GM23338 (cell line): ENCODE data around the gene MPIG6B. TPM values are rescaled to one million over a fixed set of nuclear protein-coding genes. Genes with fewer than 3 reads are reported as not detected.

Source experiments
- ATAC-seq: fragments of 200-7000 bp; cut with Tn5 transposase; 3 replicates; pipeline ENCODE4 v1.9.1; 2020
- DNase-seq: peaks from one replicate; pipeline ENCODE4 v3.0.0-alpha.2; 2015; ENCODE audit warnings: low spot score
- H2AFZ ChIP-seq: fragments of 200-600 bp; sonication (generic); 2 replicates; pipeline ENCODE4 v1.8.0; 2016; ENCODE audit warnings: antibody characterized with exemption, mild to moderate bottlenecking, moderate library complexity
- H3F3A ChIP-seq: fragments of 200-600 bp; sonication (generic); replicated peaks from 2 replicates; pipeline ENCODE4 v1.8.0; 2017; ENCODE audit warnings: antibody characterized with exemption, mixed run types, low read depth
- H3K27ac ChIP-seq: fragments of 200-600 bp; sonication (generic); 2 replicates; pipeline ENCODE4 v1.6.1; 2016; ENCODE audit warnings: low read depth
- H3K27me3 ChIP-seq: fragments of 200-600 bp; sonication (generic); 2 replicates; pipeline ENCODE4 v1.8.0; 2016; ENCODE audit warnings: mild to moderate bottlenecking, mixed run types, moderate library complexity; ENCODE audit not compliant: insufficient read depth
- H3K36me3 ChIP-seq: fragments of 200-600 bp; sonication (generic); 2 replicates; pipeline ENCODE4 v1.8.0; 2016; ENCODE audit warnings: mild to moderate bottlenecking; ENCODE audit not compliant: insufficient read depth
- H3K4me1 ChIP-seq: fragments of 200-600 bp; sonication (generic); 2 replicates; pipeline ENCODE4 v1.8.0; 2016; ENCODE audit warnings: mild to moderate bottlenecking, moderate library complexity; ENCODE audit not compliant: insufficient read depth
- H3K4me2 ChIP-seq: fragments of 200-600 bp; sonication (generic); 2 replicates; pipeline ENCODE4 v1.7.1; 2017; ENCODE audit warnings: mixed run types
- H3K4me3 ChIP-seq: fragments of 200-600 bp; sonication (generic); 2 replicates; pipeline ENCODE4 v1.6.1; 2016; ENCODE audit warnings: mixed run types
- H3K79me2 ChIP-seq: fragments of 200-600 bp; sonication (generic); replicated peaks from 2 replicates; pipeline ENCODE4 v1.8.0; 2017; ENCODE audit warnings: mild to moderate bottlenecking; ENCODE audit not compliant: insufficient read depth
- H3K9me2 ChIP-seq: fragments of 200-600 bp; sonication (generic); 2 replicates; pipeline ENCODE4 v1.8.0; 2017; ENCODE audit not compliant: insufficient read depth
- H4K20me1 ChIP-seq: fragments of 200-600 bp; sonication (generic); replicated peaks from 2 replicates; pipeline ENCODE4 v1.8.0; 2017; ENCODE audit warnings: mild to moderate bottlenecking; ENCODE audit not compliant: insufficient read depth
- H3K27ac Mint-ChIP-seq: 2 replicates; pipeline ENCODE4 v1.8.0; 2020; ENCODE audit warnings: inconsistent platforms, mild to moderate bottlenecking, moderate library complexity, mixed read lengths
- H3K27me3 Mint-ChIP-seq: 3 replicates; pipeline ENCODE4 v1.8.0; 2022; ENCODE audit warnings: low read depth, mild to moderate bottlenecking, moderate library complexity, mixed read lengths, inconsistent platforms; ENCODE audit not compliant: insufficient read depth, poor library complexity
- H3K36me3 Mint-ChIP-seq: 3 replicates; pipeline ENCODE4 v1.8.0; 2021; ENCODE audit warnings: low read depth, mild to moderate bottlenecking, inconsistent platforms, moderate library complexity, mixed read lengths
- H3K4me1 Mint-ChIP-seq: 3 replicates; pipeline ENCODE4 v1.8.0; 2020; ENCODE audit warnings: mild to moderate bottlenecking, inconsistent platforms, mixed read lengths
- H3K4me3 Mint-ChIP-seq: 3 replicates; pipeline ENCODE4 v1.8.0; 2021; ENCODE audit warnings: moderate library complexity, mild to moderate bottlenecking, inconsistent platforms, mixed read lengths
- H3K9me3 Mint-ChIP-seq: 3 replicates; pipeline ENCODE4 v1.8.0; 2020; ENCODE audit warnings: moderate library complexity, mild to moderate bottlenecking, inconsistent platforms, mixed read lengths
- CREB1 ChIP-seq: fragments of 250-450 bp; sonication (Bioruptor Pico); IDR thresholded peaks from 2 replicates; pipeline ENCODE4 v1.5.0; 2020; ENCODE audit warnings: low read depth, mild to moderate bottlenecking, moderate library complexity
- CTCF ChIP-seq, 2 experiments: fragments of 200-600 bp in 1 of 2; sonication (generic) in 1 of 2; conservative IDR thresholded peaks; 2 replicates each; pipeline versions ENCODE4 v1.5.1 to v1.6.1; 2016 to 2017; ENCODE audit warnings: antibody characterized with exemption in 2 of 2, low read depth in 2 of 2, mild to moderate bottlenecking in 2 of 2, moderate library complexity in 1 of 2
- EZH2 ChIP-seq: fragments of 200-600 bp; sonication (generic); IDR thresholded peaks from one replicate; pipeline ENCODE4 v1.8.0; 2017; ENCODE audit warnings: antibody characterized with exemption, mild to moderate bottlenecking, low read depth; ENCODE audit not compliant: unreplicated experiment
- EZH2phosphoT487 ChIP-seq: fragments of 200-600 bp; sonication (generic); IDR thresholded peaks from one replicate; pipeline ENCODE4 v1.8.1; 2018; ENCODE audit warnings: antibody characterized with exemption; ENCODE audit not compliant: unreplicated experiment
- JUNB ChIP-seq: IDR thresholded peaks from one replicate; pipeline ENCODE4 v1.6.1; 2016; ENCODE audit warnings: antibody characterized with exemption; ENCODE audit not compliant: unreplicated experiment
- NANOG ChIP-seq: IDR thresholded peaks from 2 replicates; pipeline ENCODE4 v1.6.1; 2016; ENCODE audit warnings: antibody characterized with exemption, borderline replicate concordance
- POLR2AphosphoS5 ChIP-seq: IDR thresholded peaks from 2 replicates; pipeline ENCODE4 v1.6.1; 2016; ENCODE audit warnings: antibody characterized with exemption, low read depth
- STAT1 ChIP-seq: IDR thresholded peaks from one replicate; pipeline ENCODE4 v1.6.1; 2016; ENCODE audit warnings: antibody characterized with exemption; ENCODE audit not compliant: unreplicated experiment
- ZNF114 ChIP-seq: fragments of 250-450 bp; sonication (Bioruptor Pico); IDR thresholded peaks from 2 replicates; pipeline ENCODE4 v1.5.0; 2020; ENCODE audit warnings: mild to moderate bottlenecking, moderate library complexity
- ZNF331 ChIP-seq: fragments of 250-450 bp; sonication (Bioruptor Pico); IDR thresholded peaks from 2 replicates; pipeline ENCODE4 v1.5.0; 2020; ENCODE audit warnings: low read depth, mild to moderate bottlenecking, moderate library complexity
- ZNF462 ChIP-seq: fragments of 250-450 bp; sonication (Bioruptor Pico); IDR thresholded peaks from 2 replicates; pipeline ENCODE4 v1.5.0; 2020; ENCODE audit warnings: mild to moderate bottlenecking, moderate library complexity
- polyA plus RNA-seq: library from polyadenylated mRNA; unstranded; fragments of >200 nt; fragmentation: Nextera tagmentation; extraction: Ambion mirVana; gene quantifications from 2 replicates; pipeline ENCODE4 v1.2.1, GENCODE V29; 2016
- total RNA-seq: library from RNA; depleted of rRNA; stranded (reverse); fragments of >200 nt; shearing (Covaris generic); gene quantifications from 2 replicates; pipeline ENCODE4 v1.2.3, GENCODE V29; 2014
- TF ChIP-seq, protein P1 (sequence below): IDR thresholded peaks from one replicate; pipeline ENCODE4 v1.6.1; 2018; ENCODE audit warnings: antibody characterized with exemption; ENCODE audit not compliant: unreplicated experiment
- TF ChIP-seq, protein P2 (sequence below): IDR thresholded peaks from 2 replicates; pipeline ENCODE4 v1.6.1; 2016; ENCODE audit warnings: antibody characterized with exemption

MPIG6B gene
- total and polyA plus RNA-seq, 2 experiments from 2014 or later = 0.13 TPM; not detected in 1

DNA sequence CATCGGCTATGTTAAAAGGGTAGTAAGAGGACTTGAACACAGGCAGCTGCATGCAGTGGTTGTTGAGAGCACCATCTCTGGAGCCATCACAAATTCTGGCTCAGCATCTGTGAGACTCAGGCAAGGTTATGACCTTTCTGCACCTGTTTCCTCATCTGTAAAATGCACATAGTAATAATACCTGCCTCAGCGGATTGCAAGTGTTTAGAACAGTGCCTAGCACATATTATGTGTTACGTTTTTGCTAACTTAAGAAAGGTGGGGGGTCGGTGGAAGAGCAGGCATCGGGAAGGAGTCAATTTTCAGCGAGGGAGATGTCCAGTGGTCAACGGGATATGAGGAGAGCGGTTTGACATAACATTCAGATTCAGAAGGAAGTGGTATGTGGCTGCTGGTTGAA lies 45.2 kb upstream of the MPIG6B start:
- DNase-seq (no peak), ATAC-seq (no peak)
- H3K27ac ChIP-seq = no peak overlapping the region
- H3F3A ChIP-seq = peaks cover 11% of the 10 kb centered on the region; the same call in 1 of the 2 replicates
- H3K4me1 ChIP-seq = peaks cover 4% of the 10 kb centered on the region; the same call in 1 of the 2 replicates
- H3K4me3 ChIP-seq = no peak overlapping the region
- H3K36me3 ChIP-seq = no peaks in the 10 kb centered on the region
- peaks cover 4% of the 10 kb centered on the region for H3K36me3 Mint-ChIP-seq
- TF ChIP-seq NANOG (no peak), EZH2phosphoT487 (no peak), CREB1 (CRISPR knock-in tag) (no peak), CTCF (conservative IDR thresholded peaks at IDR 0.05; ENCODE audit: low read depth in 2 of 2) (no peak), STAT1 (no peak), ZNF114 (CRISPR knock-in tag) (no peak), EZH2 (no peak), ZNF331 (CRISPR knock-in tag) (no peak), ZNF462 (no peak), POLR2AphosphoS5 (no peak), JUNB (no peak)
- TF ChIP-seq, protein P1, sequence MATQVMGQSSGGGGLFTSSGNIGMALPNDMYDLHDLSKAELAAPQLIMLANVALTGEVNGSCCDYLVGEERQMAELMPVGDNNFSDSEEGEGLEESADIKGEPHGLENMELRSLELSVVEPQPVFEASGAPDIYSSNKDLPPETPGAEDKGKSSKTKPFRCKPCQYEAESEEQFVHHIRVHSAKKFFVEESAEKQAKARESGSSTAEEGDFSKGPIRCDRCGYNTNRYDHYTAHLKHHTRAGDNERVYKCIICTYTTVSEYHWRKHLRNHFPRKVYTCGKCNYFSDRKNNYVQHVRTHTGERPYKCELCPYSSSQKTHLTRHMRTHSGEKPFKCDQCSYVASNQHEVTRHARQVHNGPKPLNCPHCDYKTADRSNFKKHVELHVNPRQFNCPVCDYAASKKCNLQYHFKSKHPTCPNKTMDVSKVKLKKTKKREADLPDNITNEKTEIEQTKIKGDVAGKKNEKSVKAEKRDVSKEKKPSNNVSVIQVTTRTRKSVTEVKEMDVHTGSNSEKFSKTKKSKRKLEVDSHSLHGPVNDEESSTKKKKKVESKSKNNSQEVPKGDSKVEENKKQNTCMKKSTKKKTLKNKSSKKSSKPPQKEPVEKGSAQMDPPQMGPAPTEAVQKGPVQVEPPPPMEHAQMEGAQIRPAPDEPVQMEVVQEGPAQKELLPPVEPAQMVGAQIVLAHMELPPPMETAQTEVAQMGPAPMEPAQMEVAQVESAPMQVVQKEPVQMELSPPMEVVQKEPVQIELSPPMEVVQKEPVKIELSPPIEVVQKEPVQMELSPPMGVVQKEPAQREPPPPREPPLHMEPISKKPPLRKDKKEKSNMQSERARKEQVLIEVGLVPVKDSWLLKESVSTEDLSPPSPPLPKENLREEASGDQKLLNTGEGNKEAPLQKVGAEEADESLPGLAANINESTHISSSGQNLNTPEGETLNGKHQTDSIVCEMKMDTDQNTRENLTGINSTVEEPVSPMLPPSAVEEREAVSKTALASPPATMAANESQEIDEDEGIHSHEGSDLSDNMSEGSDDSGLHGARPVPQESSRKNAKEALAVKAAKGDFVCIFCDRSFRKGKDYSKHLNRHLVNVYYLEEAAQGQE = no peak
- TF ChIP-seq, protein P2, sequence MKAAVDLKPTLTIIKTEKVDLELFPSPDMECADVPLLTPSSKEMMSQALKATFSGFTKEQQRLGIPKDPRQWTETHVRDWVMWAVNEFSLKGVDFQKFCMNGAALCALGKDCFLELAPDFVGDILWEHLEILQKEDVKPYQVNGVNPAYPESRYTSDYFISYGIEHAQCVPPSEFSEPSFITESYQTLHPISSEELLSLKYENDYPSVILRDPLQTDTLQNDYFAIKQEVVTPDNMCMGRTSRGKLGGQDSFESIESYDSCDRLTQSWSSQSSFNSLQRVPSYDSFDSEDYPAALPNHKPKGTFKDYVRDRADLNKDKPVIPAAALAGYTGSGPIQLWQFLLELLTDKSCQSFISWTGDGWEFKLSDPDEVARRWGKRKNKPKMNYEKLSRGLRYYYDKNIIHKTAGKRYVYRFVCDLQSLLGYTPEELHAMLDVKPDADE = no peak
- peaks cover 39% of the 10 kb centered on the region for H3K27me3 Mint-ChIP-seq
- no peaks in the 10 kb centered on the region for H3K9me2 ChIP-seq
- peaks cover 18% of the 10 kb centered on the region for H3K27me3 ChIP-seq
- no peak overlapping the region for H2AFZ ChIP-seq
- H3K4me3 Mint-ChIP-seq = no peak overlapping the region; the same call in 2 of the 3 replicates
- H4K20me1 ChIP-seq = no peaks in the 10 kb centered on the region; the same call in 1 of the 2 replicates
- peaks cover 13% of the 10 kb centered on the region for H3K4me1 Mint-ChIP-seq
- H3K79me2 ChIP-seq = no peaks in the 10 kb centered on the region
- H3K27ac Mint-ChIP-seq = no peak overlapping the region
- H3K9me3 Mint-ChIP-seq = no peaks in the 10 kb centered on the region; the same call in 1 of the 3 replicates
- no peak overlapping the region for H3K4me2 ChIP-seq
